Measurements from ENCODE around the gene REG4.

GRCh38 chr1:119794230-119794875, 16.9 kb downstream of the REG4 start:
- TF ChIP-seq TAF1 (IDR thresholded peaks at IDR 0.05; ENCODE audit: low read depth, low read length): no peak
- no peak for TF ChIP-seq POLR2A (IDR thresholded peaks at IDR 0.05; ENCODE audit: low read depth, low read length)
- no peak for TF ChIP-seq PAX5 (IDR thresholded peaks at IDR 0.05; ENCODE audit: insufficient read depth, low read length, severe bottlenecking)
- no peak for TF ChIP-seq SPI1 (IDR thresholded peaks at IDR 0.05; ENCODE audit: low read depth, low read length)
